ENCODE data around the gene MPC2. TPM values are rescaled to one million over a fixed set of nuclear protein-coding genes. Genes with fewer than 3 reads are reported as not detected.

Gene MPC2
- total RNA-seq (10 to 100 TPM; 37.3 to 48.2 TPM), polyA plus RNA-seq (10 to 100 TPM; 56.4 to 94.8 TPM)
- long read RNA-seq, donor 1, transcript MPC2-202 (5 exons, 2,177 nt), result major isoform, 48 of 53 reads
- long read RNA-seq, donor 1, partial matches to known transcripts, result 2 of 53 reads
- long read RNA-seq, donor 1, other reads (novel, unspliced or antisense), result 3 of 53 reads
- long read RNA-seq, donor 2, transcript MPC2-202 (5 exons, 2,177 nt), result major isoform, 21 of 23 reads
- long read RNA-seq, donor 2, partial matches to known transcripts, result 1 of 23 reads
- long read RNA-seq, donor 2, other reads (novel, unspliced or antisense), result 1 of 23 reads

GRCh38 chr1:167936930-167937708 is at the start of gene MPC2:
Gene MPC2 (minus strand): TSS chr1:167937072. CDS start chr1:167935841, 1,231 bp downstream.
- ATAC-seq (ENCODE audit: low FRiP score) (peak; percentile 47), DNase-seq (peak; percentile 78 to 86)

GRCh38 chr1:167984886-167985489 is 48.1 kb upstream of the MPC2 start:
- no peaks in the 10 kb centered on the region for H3K27me3 ChIP-seq (ENCODE audit: control insufficient read depth in 1 of 2, insufficient read depth in 2 of 2, low read length in 1 of 2)
- H3K27ac ChIP-seq (ENCODE audit: low read depth in 1 of 2, low read length in 2 of 2), result no peak overlapping the region
- peaks cover 0 to 4% of the 10 kb centered on the region in 2 donors for H3K4me1 ChIP-seq (ENCODE audit: control insufficient read depth in 1 of 2, insufficient read depth in 2 of 2, low read length in 2 of 2)
- H3K4me3 ChIP-seq (ENCODE audit: low read length in 2 of 2), result no peak overlapping the region
- no peak for DNase-seq
- no peak for ATAC-seq (ENCODE audit: low FRiP score)
- H3K36me3 ChIP-seq (ENCODE audit: control insufficient read depth in 1 of 2, insufficient read depth in 2 of 2, low read length in 1 of 2), result peaks cover 0 to 2% of the 10 kb centered on the region in 2 donors
- intact Hi-C loops (cut with DNase I), result no loop called here
- H3K9me3 ChIP-seq (ENCODE audit: control insufficient read depth, low read length), result no peaks in the 10 kb centered on the region
- 64 to 65% methylated on average over 8 of the region's 8 CpGs for WGBS, 2 donors

More at GRCh38 chr1:167936930-167937708, at the start of gene MPC2:
- intact Hi-C loops (cut with DNase I), result loop anchor here (2.0 to 10.0 kb wide), 4 partner anchors 115 to 222 kb away; no protein-coding TSS in a partner anchor
- Histone ChIP-seq H3K9me3 (ENCODE audit: control insufficient read depth, low read length) (no peaks in the 10 kb centered on the region), H3K4me3 (ENCODE audit: low read length in 2 of 2) (peak within 1 kb of the TSS; percentile 84 to 94), H3K36me3 (ENCODE audit: control insufficient read depth in 1 of 2, insufficient read depth in 2 of 2, low read length in 1 of 2) (no peaks in the 10 kb centered on the region), H3K4me1 (ENCODE audit: control insufficient read depth in 1 of 2, insufficient read depth in 2 of 2, low read length in 2 of 2) (no peaks in the 10 kb centered on the region), H3K27ac (ENCODE audit: low read depth in 1 of 2, low read length in 2 of 2) (peak within 1 kb of the TSS; percentile 62 to 91), H3K27me3 (ENCODE audit: control insufficient read depth in 1 of 2, insufficient read depth in 2 of 2, low read length in 1 of 2) (no peaks in the 10 kb centered on the region)
- WGBS, 2 donors, result 0 to 1% methylated on average over 51 of the region's 51 CpGs

- Histone ChIP-seq H3K9me3 (ENCODE audit: control insufficient read depth, low read length) (no peaks in the 10 kb centered on the region), H3K27me3 (ENCODE audit: control insufficient read depth in 1 of 2, insufficient read depth in 2 of 2, low read length in 1 of 2) (no peaks in the 10 kb centered on the region), H3K4me3 (ENCODE audit: low read length in 2 of 2) (no peak overlapping the region), H3K27ac (ENCODE audit: low read depth in 1 of 2, low read length in 2 of 2) (no peak overlapping the region), H3K4me1 (ENCODE audit: control insufficient read depth in 1 of 2, insufficient read depth in 2 of 2, low read length in 2 of 2) (peaks cover 0 to 4% of the 10 kb centered on the region in 2 donors), H3K36me3 (ENCODE audit: control insufficient read depth in 1 of 2, insufficient read depth in 2 of 2, low read length in 1 of 2) (peaks cover 0 to 2% of the 10 kb centered on the region in 2 donors)
- 95 to 96% methylated on average over 2 of the region's 2 CpGs for WGBS, 2 donors
- intact Hi-C loops (cut with DNase I), result no loop called here
- ATAC-seq (ENCODE audit: low FRiP score), result no peak
- no peak for DNase-seq
These were observed 47.0 kb upstream of the MPC2 start for GRCh38 chr1:167983797-167984420.

- no peak for DNase-seq
- peaks cover 0 to 4% of the 10 kb centered on the region in 2 donors for H3K4me1 ChIP-seq (ENCODE audit: control insufficient read depth in 1 of 2, insufficient read depth in 2 of 2, low read length in 2 of 2)
- intact Hi-C loops (cut with DNase I), result no loop called here
- no peak for ATAC-seq (ENCODE audit: low FRiP score)
- H3K27me3 ChIP-seq (ENCODE audit: control insufficient read depth in 1 of 2, insufficient read depth in 2 of 2, low read length in 1 of 2), result no peaks in the 10 kb centered on the region
- no peaks in the 10 kb centered on the region for H3K9me3 ChIP-seq (ENCODE audit: control insufficient read depth, low read length)
- no peak overlapping the region for H3K27ac ChIP-seq (ENCODE audit: low read depth in 1 of 2, low read length in 2 of 2)
- H3K4me3 ChIP-seq (ENCODE audit: low read length in 2 of 2), result no peak overlapping the region
- 96 to 98% methylated on average over 9 of the region's 9 CpGs for WGBS, 2 donors
- peaks cover 0 to 2% of the 10 kb centered on the region in 2 donors for H3K36me3 ChIP-seq (ENCODE audit: control insufficient read depth in 1 of 2, insufficient read depth in 2 of 2, low read length in 1 of 2)
These were observed 45.1 kb upstream of the MPC2 start for GRCh38 chr1:167981933-167982332.

- 94 to 96% methylated on average over 1 of the region's 1 CpG for WGBS, 2 donors
- Histone ChIP-seq H3K27me3 (ENCODE audit: control insufficient read depth in 1 of 2, insufficient read depth in 2 of 2, low read length in 1 of 2) (no peaks in the 10 kb centered on the region), H3K4me3 (ENCODE audit: low read length in 2 of 2) (no peak overlapping the region), H3K9me3 (ENCODE audit: control insufficient read depth, low read length) (no peaks in the 10 kb centered on the region), H3K36me3 (ENCODE audit: control insufficient read depth in 1 of 2, insufficient read depth in 2 of 2, low read length in 1 of 2) (peaks cover 0 to 6% of the 10 kb centered on the region in 2 donors), H3K27ac (ENCODE audit: low read depth in 1 of 2, low read length in 2 of 2) (no peak overlapping the region), H3K4me1 (ENCODE audit: control insufficient read depth in 1 of 2, insufficient read depth in 2 of 2, low read length in 2 of 2) (peaks cover 0 to 4% of the 10 kb centered on the region in 2 donors)
- intact Hi-C loops (cut with DNase I), result no loop called here
- ATAC-seq (ENCODE audit: low FRiP score) (no peak), DNase-seq (no peak)
These were observed 40.4 kb upstream of the MPC2 start for GRCh38 chr1:167977245-167977644.

GRCh38 chr1:167974698-167975097 is 37.8 kb upstream of the MPC2 start:
- intact Hi-C loops (cut with DNase I), result no loop called here
- 83 to 86% methylated on average over 4 of the region's 4 CpGs for WGBS, 2 donors
- peaks cover 0 to 6% of the 10 kb centered on the region in 2 donors for H3K36me3 ChIP-seq (ENCODE audit: control insufficient read depth in 1 of 2, insufficient read depth in 2 of 2, low read length in 1 of 2)

GRCh38 chr1:167973832-167974231 is 37.0 kb upstream of the MPC2 start:
- intact Hi-C loops (cut with DNase I), result no loop called here
- Histone ChIP-seq H3K27ac (ENCODE audit: low read depth in 1 of 2, low read length in 2 of 2) (no peak overlapping the region), H3K4me1 (ENCODE audit: control insufficient read depth in 1 of 2, insufficient read depth in 2 of 2, low read length in 2 of 2) (no peaks in the 10 kb centered on the region), H3K36me3 (ENCODE audit: control insufficient read depth in 1 of 2, insufficient read depth in 2 of 2, low read length in 1 of 2) (peaks cover 0 to 6% of the 10 kb centered on the region in 2 donors), H3K27me3 (ENCODE audit: control insufficient read depth in 1 of 2, insufficient read depth in 2 of 2, low read length in 1 of 2) (no peaks in the 10 kb centered on the region), H3K9me3 (ENCODE audit: control insufficient read depth, low read length) (no peaks in the 10 kb centered on the region), H3K4me3 (ENCODE audit: low read length in 2 of 2) (no peak overlapping the region)
- WGBS, 2 donors, result 80 to 83% methylated on average over 2 of the region's 2 CpGs
- no peak for DNase-seq
- no peak for ATAC-seq (ENCODE audit: low FRiP score)

More at GRCh38 chr1:167974698-167975097, 37.8 kb upstream of the MPC2 start:
- H3K4me3 ChIP-seq (ENCODE audit: low read length in 2 of 2), result no peak overlapping the region
- no peak overlapping the region for H3K27ac ChIP-seq (ENCODE audit: low read depth in 1 of 2, low read length in 2 of 2)
- H3K27me3 ChIP-seq (ENCODE audit: control insufficient read depth in 1 of 2, insufficient read depth in 2 of 2, low read length in 1 of 2), result no peaks in the 10 kb centered on the region
- no peak for ATAC-seq (ENCODE audit: low FRiP score)
- DNase-seq, result no peak
- H3K9me3 ChIP-seq (ENCODE audit: control insufficient read depth, low read length), result no peaks in the 10 kb centered on the region
- no peaks in the 10 kb centered on the region for H3K4me1 ChIP-seq (ENCODE audit: control insufficient read depth in 1 of 2, insufficient read depth in 2 of 2, low read length in 2 of 2)

- intact Hi-C loops (cut with DNase I), result no loop called here
- ATAC-seq (ENCODE audit: low FRiP score), result no peak
These were observed 31.7 kb upstream of the MPC2 start for GRCh38 chr1:167968569-167968968.

More at GRCh38 chr1:167968569-167968968, 31.7 kb upstream of the MPC2 start:
- Histone ChIP-seq H3K4me1 (ENCODE audit: control insufficient read depth in 1 of 2, insufficient read depth in 2 of 2, low read length in 2 of 2) (no peaks in the 10 kb centered on the region), H3K27ac (ENCODE audit: low read depth in 1 of 2, low read length in 2 of 2) (no peak overlapping the region), H3K36me3 (ENCODE audit: control insufficient read depth in 1 of 2, insufficient read depth in 2 of 2, low read length in 1 of 2) (no peaks in the 10 kb centered on the region), H3K9me3 (ENCODE audit: control insufficient read depth, low read length) (no peaks in the 10 kb centered on the region), H3K4me3 (ENCODE audit: low read length in 2 of 2) (no peak overlapping the region), H3K27me3 (ENCODE audit: control insufficient read depth in 1 of 2, insufficient read depth in 2 of 2, low read length in 1 of 2) (no peaks in the 10 kb centered on the region)
- 55 to 59% methylated on average over 3 of the region's 3 CpGs for WGBS, 2 donors
- DNase-seq, result no peak
